Measurements from ENCODE around the gene TMEM147.

Gene TMEM147

DNA sequence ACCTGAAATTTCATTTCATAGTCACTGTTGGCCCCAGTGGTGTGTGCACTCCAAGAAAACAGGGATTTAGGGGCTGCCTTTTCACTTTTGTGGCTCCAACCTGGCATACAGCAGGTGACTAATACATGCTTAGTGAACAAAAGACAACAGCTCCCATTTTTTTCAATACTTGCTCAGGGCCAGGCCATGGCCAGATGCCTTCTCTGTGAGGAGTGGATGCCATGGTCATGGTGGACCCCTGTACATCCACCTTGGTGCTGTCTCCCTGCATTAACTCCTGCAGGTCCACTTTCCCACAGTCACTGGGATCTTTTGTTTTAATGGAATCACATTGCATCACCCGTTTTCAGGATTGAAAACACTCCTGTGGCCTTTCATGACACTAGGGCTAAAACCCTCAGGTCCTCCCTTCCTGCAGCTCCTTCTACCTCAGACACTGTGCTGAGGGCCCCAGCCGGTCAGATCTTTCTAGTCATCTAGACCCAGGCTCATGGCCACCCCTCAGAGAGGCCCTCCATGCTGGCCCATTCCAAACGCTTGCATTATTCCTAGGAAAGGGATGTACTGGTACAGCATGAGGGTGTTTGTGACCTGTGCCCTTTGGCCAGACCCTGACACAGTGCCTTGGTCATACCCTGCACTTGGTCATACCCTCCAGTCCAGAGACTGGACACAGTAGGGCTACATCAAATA is 1.2 kb upstream of the TMEM147 start:
- in situ Hi-C loops (cut with HindIII; ENCODE audit: low sequenced_read_pairs), result no loop called here
- no peak for DNase-seq (ENCODE audit: low read depth, low spot score)
- peak overlapping the region; percentile 92 for H3K4me3 ChIP-seq (ENCODE audit: low read depth, low read length)
- TF ChIP-seq, protein P1, sequence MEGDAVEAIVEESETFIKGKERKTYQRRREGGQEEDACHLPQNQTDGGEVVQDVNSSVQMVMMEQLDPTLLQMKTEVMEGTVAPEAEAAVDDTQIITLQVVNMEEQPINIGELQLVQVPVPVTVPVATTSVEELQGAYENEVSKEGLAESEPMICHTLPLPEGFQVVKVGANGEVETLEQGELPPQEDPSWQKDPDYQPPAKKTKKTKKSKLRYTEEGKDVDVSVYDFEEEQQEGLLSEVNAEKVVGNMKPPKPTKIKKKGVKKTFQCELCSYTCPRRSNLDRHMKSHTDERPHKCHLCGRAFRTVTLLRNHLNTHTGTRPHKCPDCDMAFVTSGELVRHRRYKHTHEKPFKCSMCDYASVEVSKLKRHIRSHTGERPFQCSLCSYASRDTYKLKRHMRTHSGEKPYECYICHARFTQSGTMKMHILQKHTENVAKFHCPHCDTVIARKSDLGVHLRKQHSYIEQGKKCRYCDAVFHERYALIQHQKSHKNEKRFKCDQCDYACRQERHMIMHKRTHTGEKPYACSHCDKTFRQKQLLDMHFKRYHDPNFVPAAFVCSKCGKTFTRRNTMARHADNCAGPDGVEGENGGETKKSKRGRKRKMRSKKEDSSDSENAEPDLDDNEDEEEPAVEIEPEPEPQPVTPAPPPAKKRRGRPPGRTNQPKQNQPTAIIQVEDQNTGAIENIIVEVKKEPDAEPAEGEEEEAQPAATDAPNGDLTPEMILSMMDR (IDR thresholded peaks at IDR 0.05; ENCODE audit: low read depth, low read length), result no peak

DNA sequence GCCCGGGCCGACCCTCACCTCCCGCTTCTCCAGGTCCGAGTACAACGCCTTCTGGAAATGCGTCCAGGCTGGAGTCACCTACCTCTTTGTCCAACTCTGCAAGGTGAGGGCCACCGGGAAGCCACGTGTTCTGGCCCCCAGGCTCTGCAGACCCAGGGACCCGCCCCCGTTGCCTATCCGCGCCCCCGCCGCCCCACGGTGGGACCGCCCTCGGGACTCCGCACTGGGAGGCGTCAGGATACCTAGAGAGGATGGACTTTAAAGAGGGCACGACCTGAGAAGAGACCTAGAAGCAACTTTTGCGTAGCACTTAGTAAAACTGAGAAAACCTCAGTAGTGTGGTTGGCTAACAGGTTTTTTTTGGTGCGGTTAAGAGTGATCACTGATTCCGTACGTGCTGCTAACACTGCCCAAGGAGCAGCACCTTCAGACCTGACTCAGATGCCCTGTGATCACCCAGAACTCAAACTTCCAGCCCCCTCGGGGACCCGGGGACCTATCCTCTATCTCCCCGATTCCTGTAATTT is 492 bp downstream of the TMEM147 start:
- H3K4me3 ChIP-seq (ENCODE audit: low read depth, low read length), result peak overlapping the region; percentile 92
- TF ChIP-seq, protein P1 (IDR thresholded peaks at IDR 0.05; ENCODE audit: low read depth, low read length), result no peak
- no peak for DNase-seq (ENCODE audit: low read depth, low spot score)
- in situ Hi-C loops (cut with HindIII; ENCODE audit: low sequenced_read_pairs), result no loop called here

DNA sequence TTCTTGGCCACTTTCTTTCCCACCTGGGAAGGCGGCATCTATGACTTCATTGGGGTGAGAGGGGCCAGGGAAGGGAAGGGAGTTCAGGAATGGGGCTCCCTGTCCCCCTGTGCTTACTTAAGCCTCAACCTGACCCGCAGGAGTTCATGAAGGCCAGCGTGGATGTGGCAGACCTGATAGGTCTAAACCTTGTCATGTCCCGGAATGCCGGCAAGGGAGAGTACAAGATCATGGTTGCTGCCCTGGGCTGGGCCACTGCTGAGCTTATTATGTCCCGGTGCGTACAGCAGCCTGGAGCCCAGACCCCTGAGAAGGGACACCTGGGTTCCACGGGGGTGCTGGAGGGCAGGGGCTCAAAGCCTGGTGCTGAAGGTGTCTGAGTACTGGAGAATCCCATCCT is 1.1 kb downstream of the TMEM147 start:
- DNase-seq (ENCODE audit: low read depth, low spot score), result no peak
- peak overlapping the region; percentile 92 for H3K4me3 ChIP-seq (ENCODE audit: low read depth, low read length)
- in situ Hi-C loops (cut with HindIII; ENCODE audit: low sequenced_read_pairs), result no loop called here
- TF ChIP-seq, protein P1 (IDR thresholded peaks at IDR 0.05; ENCODE audit: low read depth, low read length), result no peak

DNA sequence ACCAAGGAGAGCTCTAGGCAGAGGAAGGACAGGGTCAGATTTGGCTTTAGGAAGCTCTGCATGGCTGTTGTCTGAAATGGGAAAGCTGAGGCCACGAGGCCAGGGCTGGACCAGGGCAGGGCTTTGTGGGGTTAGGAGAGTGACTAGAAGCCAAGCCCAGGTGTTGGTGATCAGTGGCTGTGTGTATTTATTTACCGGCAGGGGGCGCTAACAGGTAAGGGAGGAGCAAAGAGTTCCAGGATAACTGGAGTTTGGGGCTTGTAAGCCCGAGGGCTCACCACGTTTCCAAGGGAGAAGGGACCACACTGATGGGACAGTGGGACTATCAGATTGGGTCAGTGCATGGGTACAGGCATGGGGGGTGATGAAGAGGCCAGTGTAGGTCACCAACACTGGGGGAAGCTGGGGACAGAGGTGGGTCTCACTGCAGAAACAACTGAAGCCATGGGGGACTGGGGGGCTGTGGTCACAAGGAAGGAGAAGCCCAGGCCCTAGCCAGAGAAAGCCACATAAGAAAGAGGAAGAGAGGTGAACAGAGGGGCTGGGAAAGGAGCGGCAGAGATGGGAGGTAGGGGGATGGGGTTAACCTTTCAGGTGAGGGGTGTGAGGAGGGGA is 3.9 kb downstream of the TMEM147 start:
- no peak overlapping the region for H3K4me3 ChIP-seq (ENCODE audit: low read depth, low read length)
- DNase-seq (ENCODE audit: low read depth, low spot score), result peak; percentile 59
- in situ Hi-C loops (cut with HindIII; ENCODE audit: low sequenced_read_pairs), result no loop called here
- TF ChIP-seq, protein P1 (IDR thresholded peaks at IDR 0.05; ENCODE audit: low read depth, low read length), result peak; percentile 72

DNA sequence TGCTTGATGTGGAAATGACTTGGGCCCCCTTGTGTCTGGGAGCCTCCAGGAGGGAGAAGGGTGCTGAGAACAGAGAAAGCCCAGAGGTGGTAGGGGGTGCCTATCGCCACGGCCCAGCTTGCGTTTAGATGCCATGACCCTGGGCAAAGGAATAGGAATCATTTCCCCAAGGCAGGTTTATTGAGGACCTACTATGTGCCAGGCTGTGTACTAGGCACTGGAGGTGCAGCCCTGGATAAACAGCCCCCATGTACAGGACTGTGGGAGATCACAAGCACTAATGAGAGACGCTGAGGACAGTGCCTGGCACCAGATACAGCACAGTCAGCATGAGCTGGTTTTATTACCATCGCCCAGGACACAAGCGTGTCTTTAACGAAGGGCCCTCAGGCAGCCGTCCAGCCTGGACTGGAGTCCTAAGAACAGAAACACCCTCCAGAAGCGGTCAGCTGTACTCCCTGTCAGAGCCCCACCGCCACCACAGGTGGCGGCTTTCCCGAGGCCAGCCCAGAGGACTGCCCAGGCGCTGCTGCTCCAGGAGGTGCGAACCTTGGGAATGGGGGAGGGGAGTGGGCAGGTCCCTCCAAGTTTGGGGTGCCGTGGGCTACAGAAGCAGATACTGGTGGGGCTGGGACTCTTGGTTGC is 4.6 kb downstream of the TMEM147 start:
- in situ Hi-C loops (cut with HindIII; ENCODE audit: low sequenced_read_pairs), result no loop called here
- H3K4me3 ChIP-seq (ENCODE audit: low read depth, low read length), result no peak overlapping the region
- no peak for DNase-seq (ENCODE audit: low read depth, low spot score)
- TF ChIP-seq, protein P1 (IDR thresholded peaks at IDR 0.05; ENCODE audit: low read depth, low read length), result no peak

DNA sequence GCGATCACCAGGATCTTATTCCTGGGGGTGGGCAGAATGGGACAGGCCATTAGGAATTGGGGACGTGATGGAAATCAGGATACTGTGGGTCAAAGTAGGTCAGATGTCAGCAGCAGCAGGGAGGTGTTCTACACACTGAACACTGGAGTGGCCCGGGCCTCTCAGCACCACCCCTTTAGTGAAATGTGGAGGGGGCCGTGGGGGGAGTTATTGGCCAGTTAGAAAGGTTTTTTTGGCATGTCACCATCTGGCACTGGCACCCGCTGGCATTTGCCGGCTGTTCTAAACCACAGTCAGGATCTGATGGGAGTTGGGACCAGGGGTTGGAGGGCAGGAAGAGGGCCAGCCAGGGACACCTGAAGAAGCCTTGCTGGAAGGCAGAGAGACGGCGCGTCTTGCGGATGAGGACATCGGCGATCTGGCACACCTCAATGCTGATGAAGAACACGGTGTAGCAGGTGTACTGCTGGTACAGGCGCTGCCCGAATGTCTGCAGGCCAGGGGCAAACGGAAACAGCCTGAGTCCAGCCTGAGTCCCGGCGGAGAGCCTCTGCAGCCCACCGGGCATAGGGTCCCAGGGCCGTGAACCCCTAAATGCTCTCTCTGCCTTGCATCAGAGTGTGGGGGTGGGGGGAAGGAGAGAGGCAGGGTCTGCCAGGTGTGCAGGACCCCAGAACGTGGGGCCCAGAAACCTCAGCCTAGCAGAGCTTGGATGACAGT is 5.8 kb downstream of the TMEM147 start:
- TF ChIP-seq, protein P1 (IDR thresholded peaks at IDR 0.05; ENCODE audit: low read depth, low read length), result no peak
- no peak for DNase-seq (ENCODE audit: low read depth, low spot score)
- no peak overlapping the region for H3K4me3 ChIP-seq (ENCODE audit: low read depth, low read length)
- in situ Hi-C loops (cut with HindIII; ENCODE audit: low sequenced_read_pairs), result no loop called here
